H1 (cell line): ENCODE measurements around the gene KLF6. TPM values are rescaled to one million over a fixed set of nuclear protein-coding genes. Genes with fewer than 3 reads are reported as not detected.

ENCODE experiments used
- CTCF ChIA-PET: fragments of 300-600 bp; sonication (Branson Sonifier 250); formaldehyde crosslinking; loops from one replicate; lab custom pipeline; 2021; ENCODE audit not compliant: partially characterized antibody; lab: Charles Lee
- POLR2A ChIA-PET: fragments of 300-600 bp; sonication (Branson Sonifier 250); formaldehyde crosslinking; loops from one replicate; lab custom pipeline; 2021; ENCODE audit warnings: inconsistent platforms; ENCODE audit not compliant: partially characterized antibody; lab: Charles Lee
- DNase-seq, 2 experiments: peaks; one replicate each; pipeline versions ENCODE4 v3.0.0 to v3.0.0-alpha.2; 2010 to 2022; ENCODE audit warnings: low spot score in 2 of 2, low read depth in 1 of 2, mixed read lengths in 1 of 2
- FAIRE-seq: peaks from 2 replicates; lab custom pipeline; 2011; peaks lifted over from hg19 to GRCh38; lab: Jason Lieb, UNC
- H2AFZ ChIP-seq: 2 replicates; pipeline ENCODE4 v1.8.1; 2012; ENCODE audit warnings: low read length, inconsistent platforms
- H2AK5ac ChIP-seq: 2 replicates; pipeline ENCODE4 v1.6.1; 2013; ENCODE audit warnings: low read depth, low read length
- H2BK120ac ChIP-seq: replicated peaks from 2 replicates; pipeline ENCODE3; 2013; ENCODE audit warnings: low read depth, low read length, inconsistent platforms
- H2BK12ac ChIP-seq: 2 replicates; pipeline ENCODE4 v1.6.1; 2013; ENCODE audit warnings: low read depth, low read length
- H2BK15ac ChIP-seq: 2 replicates; pipeline ENCODE4 v1.6.1; 2013; ENCODE audit warnings: low read length
- H2BK20ac ChIP-seq: 2 replicates; pipeline ENCODE4 v1.6.1; 2013; ENCODE audit warnings: low read length
- H2BK5ac ChIP-seq: 2 replicates; pipeline ENCODE4 v1.6.1; 2013; ENCODE audit warnings: low read depth, low read length
- H3K14ac ChIP-seq: 2 replicates; pipeline ENCODE4 v1.6.1; 2013; ENCODE audit warnings: inconsistent platforms; ENCODE audit not compliant: insufficient read length
- H3K18ac ChIP-seq: 2 replicates; pipeline ENCODE4 v1.6.1; 2013; ENCODE audit warnings: low read length; ENCODE audit errors: extremely low read depth
- H3K23ac ChIP-seq: 2 replicates; pipeline ENCODE4 v1.6.1; 2013; ENCODE audit warnings: inconsistent platforms; ENCODE audit not compliant: insufficient read length
- H3K23me2 ChIP-seq: 2 replicates; pipeline ENCODE4 v1.6.1; 2013; ENCODE audit warnings: low read depth, low read length
- H3K27ac ChIP-seq: 2 replicates; pipeline ENCODE4 v1.6.1; 2011; ENCODE audit warnings: low read depth, low read length, inconsistent platforms
- H3K27me3 ChIP-seq, 4 experiments: replicated peaks in 1 of 4; 1 replicate in 1 of 4; 2 replicates in 3 of 4; pipeline versions ENCODE4 v1.6.1 to v1.8.1; 2011 to 2013; ENCODE audit warnings: low read length in 3 of 4, mild to moderate bottlenecking in 3 of 4, inconsistent platforms in 2 of 4, mixed read lengths in 2 of 4, moderate library complexity in 1 of 4; ENCODE audit not compliant: control insufficient read depth in 3 of 4, insufficient read depth in 3 of 4; ENCODE audit errors: extremely low read depth in 1 of 4
- H3K36me3 ChIP-seq, 4 experiments: 2 replicates each; pipeline versions ENCODE4 v1.6.1 to v1.8.1; 2011 to 2013; ENCODE audit warnings: mild to moderate bottlenecking in 4 of 4, low read length in 3 of 4, moderate library complexity in 2 of 4, control low read depth in 1 of 4, inconsistent platforms in 1 of 4; ENCODE audit not compliant: insufficient read depth in 4 of 4, control insufficient read depth in 2 of 4
- H3K4ac ChIP-seq: replicated peaks from 2 replicates; pipeline ENCODE3; 2013; ENCODE audit warnings: low read length, low read depth, mixed read lengths, inconsistent platforms; ENCODE audit not compliant: insufficient read length
- H3K4me1 ChIP-seq, 4 experiments: replicated peaks in 1 of 4; 1 replicate in 1 of 4; 2 replicates in 3 of 4; pipeline versions ENCODE4 v1.6.1 to v1.8.1; 2011 to 2013; ENCODE audit warnings: low read length in 3 of 4, inconsistent platforms in 2 of 4, mixed read lengths in 1 of 4; ENCODE audit not compliant: insufficient read depth in 4 of 4, control insufficient read depth in 3 of 4
- H3K4me2 ChIP-seq, 2 experiments: 2 replicates each; pipeline versions ENCODE4 v1.6.1 to v1.8.1; 2011 to 2013; ENCODE audit warnings: low read depth in 2 of 2, low read length in 2 of 2, control low read depth in 1 of 2, inconsistent platforms in 1 of 2, mild to moderate bottlenecking in 1 of 2; ENCODE audit not compliant: insufficient read depth in 1 of 2
- H3K4me3 ChIP-seq, 4 experiments: fragments of 200-600, 300-600 bp in 1 of 4; sonication (generic), shearing (Covaris generic), sonication (Bioruptor Twin) in 1 of 4; 2 replicates each; pipeline versions ENCODE4 v1.5.1 to v1.8.1; 2011 to 2016; ENCODE audit warnings: low read length in 4 of 4, low read depth in 3 of 4, control low read depth in 2 of 4, inconsistent platforms in 2 of 4, mild to moderate bottlenecking in 2 of 4, mixed read lengths in 1 of 4, moderate library complexity in 1 of 4; ENCODE audit not compliant: insufficient read depth in 2 of 4; ENCODE audit errors: extremely low read depth in 1 of 4
- H3K56ac ChIP-seq: replicated peaks from 2 replicates; pipeline ENCODE3; 2013; ENCODE audit warnings: low read depth, mild to moderate bottlenecking, mixed read lengths, low read length, inconsistent platforms; ENCODE audit not compliant: insufficient read length
- H3K79me1 ChIP-seq: 2 replicates; pipeline ENCODE4 v1.6.1; 2013; ENCODE audit warnings: low read depth, low read length, control low read depth
- H3K79me2 ChIP-seq, 2 experiments: 2 replicates each; pipeline versions ENCODE4 v1.6.1 to v1.8.1; 2012 to 2013; ENCODE audit warnings: low read length in 2 of 2, mild to moderate bottlenecking in 2 of 2, inconsistent platforms in 1 of 2; ENCODE audit not compliant: insufficient read depth in 2 of 2, control insufficient read depth in 1 of 2
- H3K9ac ChIP-seq, 4 experiments: replicated peaks in 1 of 4; 1 replicate in 1 of 4; 2 replicates in 3 of 4; pipeline versions ENCODE4 v1.6.1 to v1.8.1; 2011 to 2013; ENCODE audit warnings: low read depth in 3 of 4, low read length in 3 of 4, control low read depth in 2 of 4, mild to moderate bottlenecking in 2 of 4, moderate library complexity in 2 of 4, inconsistent platforms in 1 of 4; ENCODE audit errors: extremely low read depth in 1 of 4
- H3K9me3 ChIP-seq, 2 experiments: 2 replicates each; pipeline versions ENCODE4 v1.6.1 to v1.8.1; 2012 to 2013; ENCODE audit warnings: mild to moderate bottlenecking in 2 of 2, moderate library complexity in 2 of 2, control low read depth in 1 of 2, inconsistent platforms in 1 of 2, low read depth in 1 of 2, low read length in 1 of 2, mixed read lengths in 1 of 2; ENCODE audit not compliant: insufficient read depth in 2 of 2
- H4K20me1 ChIP-seq, 2 experiments: replicated peaks in 1 of 2; 2 replicates each; pipeline versions ENCODE3 to v1.8.1; 2011 to 2013; ENCODE audit warnings: inconsistent platforms in 2 of 2, low read length in 2 of 2, mild to moderate bottlenecking in 1 of 2; ENCODE audit not compliant: insufficient read depth in 2 of 2, control insufficient read depth in 1 of 2
- H4K5ac ChIP-seq: 2 replicates; pipeline ENCODE4 v1.6.1; 2013; ENCODE audit warnings: low read length, low read depth, mixed read lengths, inconsistent platforms; ENCODE audit not compliant: insufficient read length
- H4K8ac ChIP-seq: 2 replicates; pipeline ENCODE4 v1.8.0; 2013; ENCODE audit warnings: mild to moderate bottlenecking, moderate library complexity, low read length, inconsistent platforms; ENCODE audit not compliant: insufficient read depth; ENCODE audit errors: extremely low read depth
- H4K91ac ChIP-seq: replicated peaks from 2 replicates; pipeline ENCODE3; 2013; ENCODE audit warnings: low read length, mixed read lengths, inconsistent platforms; ENCODE audit not compliant: insufficient read length
- BRCA1 ChIP-seq: IDR thresholded peaks from 2 replicates; pipeline ENCODE4 v1.6.1; 2012; ENCODE audit warnings: low read depth, low read length, improper control_type of control experiment
- CBX5 ChIP-seq: fragments of 300-800, 300-1000 bp; sonication (generic); IDR thresholded peaks from 2 replicates; pipeline ENCODE4 v1.7.1; 2016; ENCODE audit warnings: antibody characterized with exemption, low read length, low read depth
- CREB1 ChIP-seq: IDR thresholded peaks from 2 replicates; pipeline ENCODE4 v1.6.1; 2012; ENCODE audit warnings: inconsistent platforms
- FOSL1 ChIP-seq: IDR thresholded peaks from 2 replicates; pipeline ENCODE4 v1.6.1; 2011; ENCODE audit warnings: mild to moderate bottlenecking, low read depth, low read length, moderate library complexity; ENCODE audit not compliant: insufficient read depth
- NANOG ChIP-seq: IDR thresholded peaks from 2 replicates; pipeline ENCODE4 v1.6.1; 2011; ENCODE audit warnings: low read length, low read depth, mild to moderate bottlenecking, inconsistent platforms; ENCODE audit not compliant: insufficient read depth, poor library complexity, severe bottlenecking
- POU5F1 ChIP-seq: IDR thresholded peaks from 2 replicates; pipeline ENCODE4 v1.6.1; 2011; ENCODE audit warnings: low read depth, mild to moderate bottlenecking, low read length, moderate library complexity
- RNF2 ChIP-seq: fragments of 200-900, 300-1000 bp; sonication (generic); IDR thresholded peaks from 2 replicates; pipeline ENCODE4 v1.7.1; 2016; ENCODE audit warnings: borderline replicate concordance, low read depth, mild to moderate bottlenecking, antibody characterized with exemption, low read length; ENCODE audit not compliant: poor library complexity, severe bottlenecking; ENCODE audit errors: missing control alignments
- TBP ChIP-seq: IDR thresholded peaks from 2 replicates; pipeline ENCODE4 v1.6.1; 2011; ENCODE audit warnings: low read depth, low read length, improper control_type of control experiment
- WGBS, 2 experiments: shearing (Covaris generic) in 1 of 2; methylation state at CpG; one replicate each; pipeline versions ENCODE4 v1.1.6 to v1.1.7; 2013 to 2015; ENCODE audit warnings: low lambda C conversion rate in 2 of 2, mixed read lengths in 2 of 2, inconsistent platforms in 1 of 2, low coverage in 1 of 2, missing lambda C conversion rate in 1 of 2; ENCODE audit not compliant: insufficient replicate concordance in 2 of 2, insufficient coverage in 1 of 2, insufficient read length in 1 of 2; ENCODE audit errors: extremely low coverage in 1 of 2, missing lambda C conversion rate in 1 of 2; 5-methylcytosine and 5-hydroxymethylcytosine counted together
- polyA plus RNA-seq, 7 experiments: library from polyadenylated mRNA; depleted of rRNA in 3 of 7; stranded (reverse) in 5 of 7; unstranded in 2 of 7; fragments of >200 nt in 5 of 7; fragments of 200-250 nt in 2 of 7; gene quantifications; 1 replicate in 5 of 7; 2 replicates in 1 of 7; 4 replicates in 1 of 7; pipeline versions ENCODE4 v1.2.1 to v1.2.3, GENCODE V29; 2011 to 2013; ENCODE audit warnings: missing spikeins in 2 of 7, mixed read lengths in 2 of 7
- total RNA-seq: library from RNA; stranded (reverse); fragmentation: NEBNext Ultra II Directional; extraction: Animal tissue kit (Norgen Biotek cat#: 25700); gene quantifications from 2 replicates; pipeline ENCODE4 v1.2.1, GENCODE V29; 2021
- TF ChIP-seq, protein P1 (sequence below): IDR thresholded peaks from 2 replicates; pipeline ENCODE4 v1.6.1; 2012; ENCODE audit warnings: inconsistent platforms

KLF6 gene
- total and polyA plus RNA-seq, 2 of the 8 experiments (the other 6 are each of a cell fraction or from before 2014, with no cell fraction given) = 5.7 to 19.5 TPM

DNA sequence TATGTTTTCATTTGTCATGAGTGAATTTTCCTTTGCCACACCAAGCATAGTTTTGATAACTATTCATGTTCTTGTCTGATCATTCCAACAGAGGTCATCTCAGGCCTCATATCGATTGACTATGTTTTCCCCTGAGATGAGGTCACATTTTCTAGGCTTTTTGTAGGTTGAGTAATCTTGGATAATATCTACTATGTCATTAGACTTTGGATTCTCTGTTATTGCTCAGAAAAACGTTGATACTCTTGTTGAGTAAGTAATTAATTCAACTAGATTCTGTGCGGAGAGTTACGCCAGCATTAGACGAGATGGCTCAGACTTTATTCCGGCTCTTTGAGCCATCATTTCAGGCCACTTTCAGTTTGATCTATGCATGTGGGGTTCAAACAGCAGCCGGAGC is 57.7 kb downstream of the KLF6 start:
- Histone ChIP-seq H2BK12ac (no peak overlapping the region), H3K27me3 (no peaks in the 10 kb centered on the region), H3K36me3 (no peaks in the 10 kb centered on the region), H3K4me3 (no peak overlapping the region), H4K91ac (no peak overlapping the region), H4K5ac (no peak overlapping the region), H3K4ac (no peak overlapping the region), H2AK5ac (no peak overlapping the region), H2BK20ac (no peak overlapping the region), H2BK5ac (no peak overlapping the region), H3K9me3 (0 out of 4 replicates have a peak, but pooled peaks cover 0 to 3% of the 10 kb centered on the region in 2 experiments), H2BK15ac (no peak overlapping the region), H3K23ac (no peak overlapping the region), H3K14ac (no peak overlapping the region), H3K27ac (no peak overlapping the region), H3K79me2 (no peaks in the 10 kb centered on the region), H3K4me1 (no peaks in the 10 kb centered on the region), H2BK120ac (no peak overlapping the region), H3K18ac (no peak overlapping the region), H3K56ac (no peak overlapping the region), H3K4me2 (no peak overlapping the region), H3K79me1 (no peaks in the 10 kb centered on the region), H2AFZ (no peak overlapping the region), H4K20me1 (no peaks in the 10 kb centered on the region), H3K23me2 (no peaks in the 10 kb centered on the region), H4K8ac (no peak overlapping the region), H3K9ac (no peak overlapping the region)
- POLR2A ChIA-PET = no interaction called here
- TF ChIP-seq BRCA1 (no peak), FOSL1 (no peak), RNF2 (no peak), CBX5 (no peak), POU5F1 (no peak), CREB1 (no peak), TBP (no peak), NANOG (no peak)
- TF ChIP-seq, protein P1, sequence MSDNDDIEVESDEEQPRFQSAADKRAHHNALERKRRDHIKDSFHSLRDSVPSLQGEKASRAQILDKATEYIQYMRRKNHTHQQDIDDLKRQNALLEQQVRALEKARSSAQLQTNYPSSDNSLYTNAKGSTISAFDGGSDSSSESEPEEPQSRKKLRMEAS = no peak
- WGBS, 2 experiments = 86% methylated on average over 7 of the region's 7 CpGs; no CpG with 5 or more reads in 1 of the 2 experiments
- DNase-seq = no peak
- CTCF ChIA-PET = no interaction called here
- FAIRE-seq = no peak
